Gastrocnemius medialis (tissue), 4 donors: ENCODE measurements around the gene SCN3A.

Experiments used
- CTCF ChIP-seq, 5 experiments: fragments of 450-650 bp in 3 of 5; fragments of 200-600 bp in 2 of 5; sonication (generic) in 2 of 5; IDR thresholded peaks in 4 of 5; conservative IDR thresholded peaks in 1 of 5; 1 replicate in 4 of 5; 2 replicates in 1 of 5; pipeline ENCODE4 v1.5.1; 2016 to 2019; ENCODE audit warnings: antibody characterized with exemption in 5 of 5, mild to moderate bottlenecking in 3 of 5, moderate library complexity in 3 of 5
- POLR2A ChIP-seq, 2 donors: fragments of 450-650 bp; IDR thresholded peaks; one replicate each; pipeline ENCODE4 v1.6.1; 2017; ENCODE audit warnings: antibody characterized with exemption in 2 of 2, mild to moderate bottlenecking in 2 of 2, moderate library complexity in 2 of 2

- no peak for TF ChIP-seq CTCF (IDR thresholded peaks at IDR 0.05 in 4 of 5, conservative IDR thresholded peaks at IDR 0.05 in 1 of 5)
- no peak for TF ChIP-seq POLR2A (IDR thresholded peaks at IDR 0.05)
Measured at GRCh38 chr2:165120740-165121467, 82.9 kb downstream of the SCN3A start.
